KMS-11 (cell line): ENCODE data around the gene LRIT3.

Experiments
- H2AFZ ChIP-seq: fragments of 200-600 bp; sonication (generic); 2 replicates; pipeline ENCODE4 v1.6.1; 2016; ENCODE audit warnings: antibody characterized with exemption, mixed run types, low read depth
- H3K27ac ChIP-seq: fragments of 200-600 bp; sonication (generic); 2 replicates; pipeline ENCODE4 v1.6.1; 2016; ENCODE audit warnings: mild to moderate bottlenecking, mixed run types
- H3K27me3 ChIP-seq: fragments of 200-600 bp; sonication (generic); 2 replicates; pipeline ENCODE4 v1.6.1; 2017; ENCODE audit warnings: mild to moderate bottlenecking, low read depth, mixed run types, moderate library complexity; ENCODE audit not compliant: insufficient read depth
- H3K36me3 ChIP-seq: fragments of 200-600 bp; sonication (generic); 2 replicates; pipeline ENCODE4 v1.6.1; 2017; ENCODE audit warnings: mild to moderate bottlenecking, mixed run types; ENCODE audit not compliant: insufficient read depth
- H3K4me1 ChIP-seq: fragments of 200-600 bp; sonication (generic); 2 replicates; pipeline ENCODE4 v1.6.1; 2016; ENCODE audit warnings: mild to moderate bottlenecking, low read depth, mixed run types; ENCODE audit not compliant: poor library complexity, severe bottlenecking
- H3K4me2 ChIP-seq: fragments of 200-600 bp; sonication (generic); 2 replicates; pipeline ENCODE4 v1.7.0; 2016; ENCODE audit warnings: mild to moderate bottlenecking, mixed run types
- H3K4me3 ChIP-seq: fragments of 200-600 bp; sonication (generic); IDR thresholded peaks from 2 replicates; pipeline ENCODE4 v1.6.1; 2017; ENCODE audit warnings: low read depth, low read length, mixed read lengths; ENCODE audit not compliant: insufficient read depth
- H3K79me2 ChIP-seq: fragments of 200-600 bp; sonication (generic); 2 replicates; pipeline ENCODE4 v1.6.1; 2016; ENCODE audit warnings: low read depth, mixed run types; ENCODE audit not compliant: insufficient read depth
- H3K9ac ChIP-seq: fragments of 200-600 bp; sonication (generic); 2 replicates; pipeline ENCODE4 v1.6.1; 2016; ENCODE audit warnings: mild to moderate bottlenecking, mixed run types
- H4K20me1 ChIP-seq: fragments of 200-600 bp; sonication (generic); 2 replicates; pipeline ENCODE4 v1.6.1; 2016; ENCODE audit warnings: mild to moderate bottlenecking, mixed run types; ENCODE audit not compliant: insufficient read depth
- TF ChIP-seq, protein P1 (sequence below): fragments of 200-600 bp; sonication (generic); conservative IDR thresholded peaks from 2 replicates; pipeline ENCODE4 v1.6.1; 2017; ENCODE audit warnings: low read depth, mild to moderate bottlenecking, antibody characterized with exemption, low read length, moderate library complexity, mixed read lengths

LRIT3 gene

DNA sequence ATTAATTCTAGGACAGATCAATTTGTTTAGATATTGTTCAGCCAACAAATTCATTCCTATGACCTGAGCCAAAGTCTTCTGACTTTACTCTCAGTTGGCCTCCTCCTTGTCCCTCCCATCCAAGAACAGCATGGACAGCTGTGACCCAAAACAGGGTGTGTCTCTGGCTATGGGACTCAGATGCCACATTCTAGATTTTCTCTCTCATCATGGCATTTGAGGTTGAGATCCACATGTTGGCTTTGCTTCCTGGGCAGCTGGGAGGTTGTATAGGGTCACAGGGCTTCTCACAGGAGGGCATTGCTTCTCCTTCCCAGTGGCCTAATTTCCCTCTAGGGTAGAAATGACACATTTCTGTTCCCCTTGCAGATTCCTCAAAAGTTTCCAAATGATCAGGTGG is 42.2 kb downstream of the LRIT3 start:
- no peaks in the 10 kb centered on the region for H3K79me2 ChIP-seq
- TF ChIP-seq, protein P1, sequence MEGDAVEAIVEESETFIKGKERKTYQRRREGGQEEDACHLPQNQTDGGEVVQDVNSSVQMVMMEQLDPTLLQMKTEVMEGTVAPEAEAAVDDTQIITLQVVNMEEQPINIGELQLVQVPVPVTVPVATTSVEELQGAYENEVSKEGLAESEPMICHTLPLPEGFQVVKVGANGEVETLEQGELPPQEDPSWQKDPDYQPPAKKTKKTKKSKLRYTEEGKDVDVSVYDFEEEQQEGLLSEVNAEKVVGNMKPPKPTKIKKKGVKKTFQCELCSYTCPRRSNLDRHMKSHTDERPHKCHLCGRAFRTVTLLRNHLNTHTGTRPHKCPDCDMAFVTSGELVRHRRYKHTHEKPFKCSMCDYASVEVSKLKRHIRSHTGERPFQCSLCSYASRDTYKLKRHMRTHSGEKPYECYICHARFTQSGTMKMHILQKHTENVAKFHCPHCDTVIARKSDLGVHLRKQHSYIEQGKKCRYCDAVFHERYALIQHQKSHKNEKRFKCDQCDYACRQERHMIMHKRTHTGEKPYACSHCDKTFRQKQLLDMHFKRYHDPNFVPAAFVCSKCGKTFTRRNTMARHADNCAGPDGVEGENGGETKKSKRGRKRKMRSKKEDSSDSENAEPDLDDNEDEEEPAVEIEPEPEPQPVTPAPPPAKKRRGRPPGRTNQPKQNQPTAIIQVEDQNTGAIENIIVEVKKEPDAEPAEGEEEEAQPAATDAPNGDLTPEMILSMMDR: no peak
- H3K4me2 ChIP-seq: no peak overlapping the region
- no peaks in the 10 kb centered on the region for H3K36me3 ChIP-seq
- no peaks in the 10 kb centered on the region for H4K20me1 ChIP-seq
- no peak overlapping the region for H3K4me3 ChIP-seq
- no peaks in the 10 kb centered on the region for H3K27me3 ChIP-seq
- no peak overlapping the region for H3K27ac ChIP-seq
- H2AFZ ChIP-seq: no peak overlapping the region
- no peaks in the 10 kb centered on the region for H3K4me1 ChIP-seq
- no peak overlapping the region for H3K9ac ChIP-seq

DNA sequence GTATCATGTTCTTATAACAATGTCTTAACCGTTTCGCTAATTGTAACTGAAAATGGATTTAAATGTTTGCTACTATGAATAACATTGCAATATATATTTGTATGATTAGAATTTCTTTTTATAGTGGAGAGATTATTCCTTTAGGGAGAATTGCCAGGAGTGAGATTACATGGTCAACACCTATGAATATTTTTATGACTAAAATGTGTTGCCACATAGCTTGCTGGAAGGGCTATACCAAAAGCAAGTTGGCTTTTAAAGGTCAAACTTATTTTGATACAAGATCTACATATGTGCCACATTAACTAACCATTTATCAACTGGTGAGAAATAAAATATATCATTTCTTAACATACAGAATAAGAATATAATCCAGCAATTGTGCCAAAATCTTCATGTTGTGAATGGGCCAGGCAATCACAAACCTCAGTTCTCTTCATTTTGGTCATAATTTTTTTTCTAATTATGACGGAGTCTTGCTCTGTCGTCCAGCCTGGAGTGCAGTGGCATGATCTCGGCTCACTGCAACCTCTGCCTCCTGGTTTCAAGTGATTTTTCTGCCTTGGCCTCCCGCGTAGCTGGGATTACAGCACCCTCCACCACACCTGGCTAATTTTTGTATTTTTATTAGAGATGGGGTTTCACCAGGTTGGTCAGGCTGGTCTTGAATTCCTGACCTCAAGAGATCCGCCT is 54.8 kb downstream of the LRIT3 start:
- Histone ChIP-seq H3K27ac (no peak overlapping the region), H3K4me1 (no peaks in the 10 kb centered on the region), H4K20me1 (no peaks in the 10 kb centered on the region), H3K27me3 (no peaks in the 10 kb centered on the region), H3K79me2 (no peaks in the 10 kb centered on the region), H3K4me3 (no peak overlapping the region), H2AFZ (no peak overlapping the region), H3K9ac (no peak overlapping the region), H3K36me3 (no peaks in the 10 kb centered on the region), H3K4me2 (no peak overlapping the region)
- TF ChIP-seq, protein P1: no peak

DNA sequence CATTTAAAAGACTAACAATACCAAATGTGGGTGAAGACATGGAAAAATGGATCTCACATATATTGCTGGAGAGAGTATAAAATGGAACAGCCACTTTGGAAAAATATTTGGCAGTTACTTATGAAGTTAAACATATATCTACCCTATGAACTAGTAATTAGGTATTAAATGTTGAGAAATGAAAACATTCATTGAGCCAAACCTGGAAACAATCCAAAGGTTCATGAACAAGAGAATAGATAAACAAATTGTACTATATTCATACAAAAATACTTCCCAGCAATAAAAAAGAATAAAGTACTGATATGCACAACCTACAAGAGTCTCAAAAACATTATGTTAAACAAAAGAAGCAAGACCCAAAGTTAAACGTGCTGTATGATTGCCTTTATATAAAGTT is 60.8 kb downstream of the LRIT3 start:
- H3K27ac ChIP-seq: no peak overlapping the region
- H3K79me2 ChIP-seq: no peaks in the 10 kb centered on the region
- peaks cover 6% of the 10 kb centered on the region for H3K4me1 ChIP-seq
- no peak overlapping the region for H3K9ac ChIP-seq
- TF ChIP-seq, protein P1: no peak
- H3K36me3 ChIP-seq: no peaks in the 10 kb centered on the region
- no peak overlapping the region for H2AFZ ChIP-seq
- H3K4me3 ChIP-seq: no peak overlapping the region
- no peak overlapping the region for H3K4me2 ChIP-seq
- H4K20me1 ChIP-seq: no peaks in the 10 kb centered on the region
- H3K27me3 ChIP-seq: no peaks in the 10 kb centered on the region

DNA sequence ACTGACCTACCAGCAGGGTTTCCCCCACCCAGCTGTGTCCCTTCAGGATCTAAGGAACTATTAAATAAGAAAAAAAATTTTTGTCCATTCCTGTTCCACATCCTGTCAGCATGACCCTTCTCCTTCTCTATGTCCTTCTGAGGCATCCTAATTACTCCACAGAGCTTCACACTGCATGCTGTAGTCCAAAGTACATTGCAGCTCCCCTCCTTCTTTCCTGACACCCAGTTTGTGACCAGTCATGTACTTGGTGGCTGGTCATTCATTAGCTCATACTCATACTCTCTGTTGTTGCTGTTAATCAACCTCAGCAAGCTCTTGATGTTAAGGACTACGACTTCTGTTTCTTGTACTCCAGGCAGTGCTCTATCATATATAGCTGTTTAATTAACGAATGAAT is 62.3 kb downstream of the LRIT3 start:
- H3K27ac ChIP-seq: no peak overlapping the region
- no peaks in the 10 kb centered on the region for H3K27me3 ChIP-seq
- H4K20me1 ChIP-seq: no peaks in the 10 kb centered on the region
- no peaks in the 10 kb centered on the region for H3K36me3 ChIP-seq
- H3K4me3 ChIP-seq: no peak overlapping the region
- H3K79me2 ChIP-seq: no peaks in the 10 kb centered on the region
- H3K4me1 ChIP-seq: peaks cover 10% of the 10 kb centered on the region
- TF ChIP-seq, protein P1: no peak
- no peak overlapping the region for H2AFZ ChIP-seq
- no peak overlapping the region for H3K4me2 ChIP-seq
- H3K9ac ChIP-seq: no peak overlapping the region
